ENCODE measurements around the gene ERC2.

ERC2 gene

DNA sequence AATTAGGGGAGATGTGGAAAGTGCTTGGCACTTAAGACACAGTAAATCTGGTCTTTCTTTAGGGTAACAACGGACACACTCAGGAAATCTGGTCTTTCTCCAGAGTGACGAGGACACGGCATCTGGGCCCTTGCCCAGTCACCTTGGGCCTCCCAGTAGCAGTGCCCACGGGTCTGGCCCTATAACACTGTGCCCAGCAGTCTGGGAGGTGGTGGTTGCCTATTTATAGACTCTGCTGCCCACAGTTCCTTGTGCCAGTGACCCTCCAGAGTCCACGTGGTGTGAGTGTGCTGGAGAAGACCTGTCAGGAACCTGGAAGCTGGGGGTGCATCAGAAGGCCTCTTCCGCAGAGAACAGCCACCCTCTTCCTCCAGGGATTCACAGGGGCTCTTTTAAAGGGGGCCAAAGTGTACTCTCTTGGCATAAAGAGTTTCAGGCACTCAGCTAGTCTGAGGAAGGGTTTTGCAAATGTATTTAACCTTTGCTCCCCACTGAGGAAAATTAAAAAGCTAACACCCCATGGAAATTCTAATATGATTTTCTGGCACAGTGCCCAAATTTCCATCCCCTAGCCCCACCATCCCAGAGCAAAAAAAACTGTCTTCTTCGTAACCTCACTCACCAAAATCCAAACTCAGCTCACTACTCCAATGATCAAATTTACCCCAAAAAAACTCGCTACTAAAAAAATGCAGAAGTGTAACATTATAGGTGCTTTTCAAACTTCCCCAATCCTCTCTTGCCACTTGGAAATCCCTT is 996.6 kb downstream of the ERC2 start:
- no peak for DNase-seq (ENCODE audit: low read depth)
- H3K4me3 ChIP-seq (ENCODE audit: control insufficient read depth, low read depth, low read length): no peak overlapping the region
- TF ChIP-seq, protein P1, sequence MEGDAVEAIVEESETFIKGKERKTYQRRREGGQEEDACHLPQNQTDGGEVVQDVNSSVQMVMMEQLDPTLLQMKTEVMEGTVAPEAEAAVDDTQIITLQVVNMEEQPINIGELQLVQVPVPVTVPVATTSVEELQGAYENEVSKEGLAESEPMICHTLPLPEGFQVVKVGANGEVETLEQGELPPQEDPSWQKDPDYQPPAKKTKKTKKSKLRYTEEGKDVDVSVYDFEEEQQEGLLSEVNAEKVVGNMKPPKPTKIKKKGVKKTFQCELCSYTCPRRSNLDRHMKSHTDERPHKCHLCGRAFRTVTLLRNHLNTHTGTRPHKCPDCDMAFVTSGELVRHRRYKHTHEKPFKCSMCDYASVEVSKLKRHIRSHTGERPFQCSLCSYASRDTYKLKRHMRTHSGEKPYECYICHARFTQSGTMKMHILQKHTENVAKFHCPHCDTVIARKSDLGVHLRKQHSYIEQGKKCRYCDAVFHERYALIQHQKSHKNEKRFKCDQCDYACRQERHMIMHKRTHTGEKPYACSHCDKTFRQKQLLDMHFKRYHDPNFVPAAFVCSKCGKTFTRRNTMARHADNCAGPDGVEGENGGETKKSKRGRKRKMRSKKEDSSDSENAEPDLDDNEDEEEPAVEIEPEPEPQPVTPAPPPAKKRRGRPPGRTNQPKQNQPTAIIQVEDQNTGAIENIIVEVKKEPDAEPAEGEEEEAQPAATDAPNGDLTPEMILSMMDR (IDR thresholded peaks at IDR 0.05; ENCODE audit: control insufficient read depth, insufficient read depth, low read depth, low read length, missing control alignments): no peak

DNA sequence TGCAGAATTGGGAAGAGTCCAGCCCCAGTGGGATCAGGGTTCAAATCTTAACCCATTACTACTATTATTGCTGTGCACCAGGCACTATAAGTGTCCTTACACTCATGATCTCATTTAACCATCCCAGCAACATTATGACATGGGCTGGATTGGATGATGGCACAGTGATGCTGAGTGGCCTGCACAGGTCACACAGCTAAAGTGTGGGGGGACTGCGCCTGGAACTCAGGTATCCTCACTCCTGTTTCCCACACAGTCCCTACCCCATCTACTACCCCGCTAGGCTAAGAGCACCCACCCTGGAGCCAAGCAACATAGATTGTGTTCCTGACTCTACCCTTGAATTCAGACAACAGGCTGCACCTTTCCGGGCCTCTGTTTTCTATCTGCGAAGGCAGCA is 997.2 kb downstream of the ERC2 start:
- no peak overlapping the region for H3K4me3 ChIP-seq (ENCODE audit: control insufficient read depth, low read depth, low read length)
- TF ChIP-seq, protein P1 (IDR thresholded peaks at IDR 0.05; ENCODE audit: control insufficient read depth, insufficient read depth, low read depth, low read length, missing control alignments): no peak
- DNase-seq (ENCODE audit: low read depth): no peak

DNA sequence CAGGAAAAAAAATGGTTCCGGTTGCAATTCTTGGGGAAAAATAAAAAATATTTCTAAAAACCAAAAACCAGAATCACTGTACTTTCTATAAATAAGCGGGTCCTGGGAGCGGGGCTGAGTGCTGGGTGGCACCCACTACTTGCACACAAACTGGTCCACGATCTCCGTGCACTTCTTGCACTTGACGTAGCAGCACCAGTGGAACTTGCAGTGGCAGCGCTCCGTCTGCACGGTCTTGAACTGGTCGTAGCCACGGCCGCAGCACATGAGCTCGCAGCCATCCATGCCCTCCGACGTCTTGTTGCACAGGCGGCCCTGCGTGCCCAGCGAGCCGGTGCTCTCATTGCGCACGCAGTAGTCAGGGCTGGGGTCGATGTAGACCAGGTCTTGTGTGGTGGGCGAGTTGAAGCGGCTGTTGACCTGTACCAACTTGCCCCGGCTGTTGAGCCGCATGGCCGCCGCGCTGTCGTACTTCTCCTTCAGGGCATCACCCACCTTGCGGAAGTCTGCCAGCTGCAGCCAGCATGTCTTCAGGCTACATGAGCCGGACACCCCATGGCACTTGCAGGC is 998.2 kb downstream of the ERC2 start:
- DNase-seq (ENCODE audit: low read depth): no peak
- TF ChIP-seq, protein P1 (IDR thresholded peaks at IDR 0.05; ENCODE audit: control insufficient read depth, insufficient read depth, low read depth, low read length, missing control alignments): no peak
- H3K4me3 ChIP-seq (ENCODE audit: control insufficient read depth, low read depth, low read length): no peak overlapping the region

DNA sequence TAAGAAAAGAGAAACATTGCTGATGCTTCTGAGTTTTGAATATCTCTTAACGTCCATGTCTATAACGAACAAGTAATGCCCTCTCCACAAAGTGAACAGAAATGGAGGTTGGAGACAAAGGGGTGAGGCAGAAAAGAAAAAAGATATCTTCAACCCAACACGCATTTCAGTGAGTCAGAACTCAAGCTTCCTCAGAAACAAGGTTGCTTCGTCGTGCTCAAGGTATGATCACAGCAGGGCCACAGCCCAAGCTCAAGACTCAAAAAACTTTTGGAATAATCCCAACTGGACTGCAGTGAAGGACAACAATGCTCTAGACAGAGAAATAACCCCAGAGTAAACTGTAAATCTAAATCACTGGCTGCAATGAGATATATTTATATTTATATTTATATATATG is 1000.0 kb downstream of the ERC2 start:
- TF ChIP-seq, protein P1 (IDR thresholded peaks at IDR 0.05; ENCODE audit: control insufficient read depth, insufficient read depth, low read depth, low read length, missing control alignments): no peak
- DNase-seq (ENCODE audit: low read depth): no peak
- no peak overlapping the region for H3K4me3 ChIP-seq (ENCODE audit: control insufficient read depth, low read depth, low read length)

DNA sequence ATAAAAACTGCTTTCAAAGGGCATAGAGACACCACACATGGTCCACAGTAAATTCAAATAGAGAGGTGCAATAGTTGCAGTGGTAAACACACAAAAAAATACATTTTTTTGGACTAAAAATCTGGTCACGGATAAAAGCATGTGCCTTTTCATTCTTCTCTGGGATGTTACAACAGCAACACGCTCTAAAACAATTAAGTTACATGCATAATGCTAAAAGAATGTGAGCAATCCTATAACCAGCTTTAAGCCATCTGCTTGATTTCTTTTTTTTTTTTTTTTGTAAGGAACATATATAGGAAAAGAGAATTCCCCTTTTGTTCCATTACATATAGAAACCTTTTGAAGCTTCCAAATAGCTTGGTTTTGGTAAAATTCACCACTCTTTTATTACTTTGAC is 1001.2 kb downstream of the ERC2 start:
- no peak overlapping the region for H3K4me3 ChIP-seq (ENCODE audit: control insufficient read depth, low read depth, low read length)
- peak; percentile 57 for DNase-seq (ENCODE audit: low read depth)
- TF ChIP-seq, protein P1 (IDR thresholded peaks at IDR 0.05; ENCODE audit: control insufficient read depth, insufficient read depth, low read depth, low read length, missing control alignments): no peak

DNA sequence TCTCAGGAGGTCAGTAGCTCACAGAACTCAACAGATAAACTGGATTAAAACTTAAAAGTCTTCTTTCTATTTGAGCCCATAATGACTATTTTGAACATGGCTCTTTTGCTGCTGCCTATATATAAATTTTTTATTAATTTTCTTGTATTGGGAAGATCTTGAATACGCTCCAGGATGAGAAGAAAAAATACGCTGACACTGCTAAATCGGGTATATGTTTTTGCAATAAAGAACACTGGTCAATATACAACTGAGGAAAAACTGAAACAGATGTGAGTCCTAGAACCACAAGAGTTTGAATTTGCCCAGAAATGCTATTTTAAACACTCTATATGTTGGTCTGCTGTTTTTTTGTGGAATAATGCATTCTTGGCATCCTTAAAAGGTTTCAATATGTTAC is 1001.7 kb downstream of the ERC2 start:
- H3K4me3 ChIP-seq (ENCODE audit: control insufficient read depth, low read depth, low read length): no peak overlapping the region
- DNase-seq (ENCODE audit: low read depth): no peak
- TF ChIP-seq, protein P1 (IDR thresholded peaks at IDR 0.05; ENCODE audit: control insufficient read depth, insufficient read depth, low read depth, low read length, missing control alignments): no peak

Data from AG09309 (cell line).